RWPE1 (cell line): Measurements from ENCODE around the gene LGR6.
"Not testable (repeated sequence)": the region's sequence is repeated elsewhere in the genome, so short reads cannot be mapped to it uniquely, and the experiment has no call there.

Source experiments
- CTCF ChIA-PET: fragments of 350-600 bp; sonication (Branson Sonifier 250); formaldehyde crosslinking; extraction: SDS; loops from one replicate; lab custom pipeline; 2021; lab: Yijun Ruan, JAX
- POLR2A ChIA-PET: fragments of 400-600 bp; formaldehyde crosslinking; extraction: SDS; loops from one replicate; lab custom pipeline; 2020; ENCODE audit warnings: antibody characterized with exemption; ENCODE audit not compliant: low non-redundant PET; lab: Yijun Ruan, JAX
- DNase-seq: peaks from one replicate; pipeline ENCODE4 v3.0.0; 2012; ENCODE audit warnings: low spot score
- H3K27ac ChIP-seq: fragments of 450-650 bp; 2 replicates; pipeline ENCODE4 v1.5.1; 2017
- TF ChIP-seq, protein P1 (sequence below): fragments of 450-650 bp; conservative IDR thresholded peaks from 2 replicates; pipeline ENCODE4 v1.5.1; 2017; ENCODE audit warnings: low read depth, mild to moderate bottlenecking

The LGR6 gene

DNA sequence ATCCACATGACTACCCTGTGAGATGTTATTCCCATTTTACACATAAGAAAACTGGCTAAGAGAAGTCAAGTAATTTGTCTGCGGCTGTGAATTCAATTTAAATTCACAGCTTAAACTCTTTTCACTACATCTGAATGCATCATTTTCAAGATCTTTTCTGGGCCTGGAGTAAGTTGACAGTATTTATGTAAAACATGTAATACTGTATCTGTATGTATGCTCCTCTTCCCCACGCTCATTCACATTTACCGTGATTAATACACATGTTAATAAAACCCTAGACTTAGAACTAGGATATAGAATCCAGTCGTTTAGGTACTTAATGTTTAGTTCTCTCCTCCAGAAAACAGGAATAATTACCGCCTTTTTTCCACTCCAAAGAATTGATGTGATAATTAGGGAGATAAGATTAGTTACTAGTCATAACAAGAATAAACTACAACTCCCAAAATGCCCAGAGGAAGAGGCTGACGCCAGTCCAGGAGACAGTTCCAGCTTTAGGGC lies 154.5 kb downstream of the LGR6 start:
- H3K27ac ChIP-seq = peak overlapping the region; percentile 82
- CTCF ChIA-PET = interaction anchor here (1.0 kb wide), 2 partner anchors 153 to 163 kb away, joined by 3 to 4 read pairs; no protein-coding TSS in a partner anchor
- POLR2A ChIA-PET = interaction anchor here (0.5 to 0.6 kb wide), 2 partner anchors 13 to 204 kb away, joined by 3 to 7 read pairs; partner anchors contain the start of gene ARL8A
- TF ChIP-seq, protein P1, sequence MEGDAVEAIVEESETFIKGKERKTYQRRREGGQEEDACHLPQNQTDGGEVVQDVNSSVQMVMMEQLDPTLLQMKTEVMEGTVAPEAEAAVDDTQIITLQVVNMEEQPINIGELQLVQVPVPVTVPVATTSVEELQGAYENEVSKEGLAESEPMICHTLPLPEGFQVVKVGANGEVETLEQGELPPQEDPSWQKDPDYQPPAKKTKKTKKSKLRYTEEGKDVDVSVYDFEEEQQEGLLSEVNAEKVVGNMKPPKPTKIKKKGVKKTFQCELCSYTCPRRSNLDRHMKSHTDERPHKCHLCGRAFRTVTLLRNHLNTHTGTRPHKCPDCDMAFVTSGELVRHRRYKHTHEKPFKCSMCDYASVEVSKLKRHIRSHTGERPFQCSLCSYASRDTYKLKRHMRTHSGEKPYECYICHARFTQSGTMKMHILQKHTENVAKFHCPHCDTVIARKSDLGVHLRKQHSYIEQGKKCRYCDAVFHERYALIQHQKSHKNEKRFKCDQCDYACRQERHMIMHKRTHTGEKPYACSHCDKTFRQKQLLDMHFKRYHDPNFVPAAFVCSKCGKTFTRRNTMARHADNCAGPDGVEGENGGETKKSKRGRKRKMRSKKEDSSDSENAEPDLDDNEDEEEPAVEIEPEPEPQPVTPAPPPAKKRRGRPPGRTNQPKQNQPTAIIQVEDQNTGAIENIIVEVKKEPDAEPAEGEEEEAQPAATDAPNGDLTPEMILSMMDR = no peak
- DNase-seq = no peak

DNA sequence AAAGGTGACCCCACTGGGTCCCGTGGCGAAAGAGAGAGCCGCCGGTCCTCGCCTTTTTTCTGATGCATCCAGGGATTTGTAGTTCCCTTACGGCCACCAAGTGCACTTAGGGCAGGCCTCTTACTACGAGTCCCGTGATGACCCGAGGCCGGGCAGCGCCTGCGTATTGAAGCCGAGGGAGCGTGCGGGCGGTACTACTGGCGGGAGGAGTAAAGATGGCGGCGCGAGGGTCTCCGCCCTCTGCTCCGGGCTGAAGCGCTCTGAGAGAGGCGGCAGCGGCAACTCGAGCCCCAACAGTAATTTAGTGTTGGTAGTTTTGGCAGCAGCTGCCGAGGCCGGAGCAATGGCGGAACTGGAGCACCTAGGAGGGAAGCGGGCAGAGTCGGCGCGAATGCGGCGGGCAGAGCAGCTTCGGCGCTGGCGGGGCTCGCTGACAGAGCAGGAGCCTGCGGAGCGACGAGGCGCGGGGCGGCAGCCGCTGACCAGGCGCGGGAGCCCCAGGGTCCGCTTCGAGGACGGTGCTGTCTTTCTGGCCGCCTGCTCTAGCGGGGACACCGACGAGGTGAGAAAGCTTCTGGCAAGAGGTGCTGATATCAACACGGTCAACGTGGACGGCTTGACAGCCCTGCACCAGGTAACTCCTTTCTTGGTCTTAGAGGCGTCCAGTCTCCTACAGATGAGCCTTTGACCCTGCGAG lies 155.1 kb downstream of the LGR6 start, which contains the start of gene PPP1R12B:
PPP1R12B (plus strand) TSS at position 191 of the 697 bp plus-strand sequence; CDS start at position 344, 153 bp downstream.
- CTCF ChIA-PET = interaction anchor here (0.6 to 1.1 kb wide), 4 partner anchors 11 to 251 kb away, joined by 3 to 4 read pairs (median 4); no protein-coding TSS in a partner anchor
- H3K27ac ChIP-seq = peak within 1 kb of the TSS; percentile 82
- POLR2A ChIA-PET = interaction anchor here (0.5 to 0.6 kb wide), 2 partner anchors 12 to 204 kb away, joined by 3 to 7 read pairs; partner anchors contain the start of gene ARL8A
- DNase-seq = peak; percentile 97
- TF ChIP-seq, protein P1 = no peak

DNA sequence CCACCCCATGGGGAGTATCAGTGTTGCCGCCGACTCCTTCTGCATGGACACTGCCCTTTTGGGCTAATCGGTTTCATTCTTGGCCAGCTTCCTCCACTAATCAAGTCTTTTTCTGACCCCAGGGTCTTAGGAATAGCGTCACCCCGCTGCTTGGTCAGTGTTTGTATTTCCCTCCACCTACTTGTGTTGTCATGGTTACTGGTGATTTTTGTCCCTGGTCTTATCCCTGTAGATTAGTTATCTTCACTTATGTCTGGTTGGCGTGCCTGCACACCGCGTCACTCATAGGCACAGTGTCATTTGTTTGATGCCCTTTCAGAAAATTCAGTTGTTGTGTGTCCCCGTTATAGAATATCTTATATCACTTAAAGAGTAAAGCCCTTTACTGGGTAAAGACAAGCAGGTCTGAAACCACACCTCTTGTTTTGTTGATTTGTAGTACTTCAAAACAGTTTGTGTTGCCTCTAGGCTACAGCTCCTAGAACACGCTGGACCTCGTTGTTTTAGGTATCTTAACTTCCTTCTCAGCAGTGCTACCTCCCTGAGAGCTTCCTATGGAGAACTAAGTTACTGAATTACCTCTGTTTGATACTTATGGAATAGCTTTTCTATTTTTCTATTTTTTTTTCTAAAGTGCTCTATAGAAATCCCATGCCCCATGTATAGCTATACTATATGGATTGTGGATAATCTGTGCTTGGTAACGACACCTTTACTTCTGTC lies 155.8 kb downstream of the LGR6 start:
- ChIA-PET CTCF (interaction anchor here (0.6 to 1.1 kb wide), 5 partner anchors 11 to 251 kb away, joined by 3 to 4 read pairs (median 3); no protein-coding TSS in a partner anchor), POLR2A (interaction anchor here (0.6 kb wide), 1 partner anchor 41 kb away, joined by 6 read pairs; no protein-coding TSS in a partner anchor)
- no peak for DNase-seq
- H3K27ac ChIP-seq = peak overlapping the region; percentile 82
- TF ChIP-seq, protein P1 = no peak

DNA sequence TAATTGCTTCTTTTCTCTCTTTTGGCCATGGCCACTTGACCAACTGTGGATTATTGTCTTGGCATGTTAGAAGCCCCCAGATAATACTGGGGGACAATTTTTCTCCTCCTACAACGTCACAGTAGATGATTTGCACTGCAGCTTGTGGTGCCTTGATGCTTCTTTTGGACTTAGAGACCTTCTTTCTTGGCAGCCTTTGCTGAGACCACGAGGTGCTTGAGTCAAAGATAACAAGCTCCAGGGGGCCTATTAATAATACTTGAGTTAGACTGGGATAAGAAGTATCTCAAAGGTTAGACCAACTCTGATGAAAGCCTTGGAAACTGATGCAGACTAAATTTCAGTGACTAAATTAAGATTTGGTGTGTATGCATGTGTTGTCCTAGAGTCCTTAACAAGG lies 158.1 kb downstream of the LGR6 start:
- TF ChIP-seq, protein P1 = no peak
- POLR2A ChIA-PET = no interaction called here
- DNase-seq = no peak
- no peak overlapping the region for H3K27ac ChIP-seq
- CTCF ChIA-PET = interaction anchor here (0.6 kb wide), 1 partner anchor 605 kb away, joined by 4 read pairs; no protein-coding TSS in a partner anchor

DNA sequence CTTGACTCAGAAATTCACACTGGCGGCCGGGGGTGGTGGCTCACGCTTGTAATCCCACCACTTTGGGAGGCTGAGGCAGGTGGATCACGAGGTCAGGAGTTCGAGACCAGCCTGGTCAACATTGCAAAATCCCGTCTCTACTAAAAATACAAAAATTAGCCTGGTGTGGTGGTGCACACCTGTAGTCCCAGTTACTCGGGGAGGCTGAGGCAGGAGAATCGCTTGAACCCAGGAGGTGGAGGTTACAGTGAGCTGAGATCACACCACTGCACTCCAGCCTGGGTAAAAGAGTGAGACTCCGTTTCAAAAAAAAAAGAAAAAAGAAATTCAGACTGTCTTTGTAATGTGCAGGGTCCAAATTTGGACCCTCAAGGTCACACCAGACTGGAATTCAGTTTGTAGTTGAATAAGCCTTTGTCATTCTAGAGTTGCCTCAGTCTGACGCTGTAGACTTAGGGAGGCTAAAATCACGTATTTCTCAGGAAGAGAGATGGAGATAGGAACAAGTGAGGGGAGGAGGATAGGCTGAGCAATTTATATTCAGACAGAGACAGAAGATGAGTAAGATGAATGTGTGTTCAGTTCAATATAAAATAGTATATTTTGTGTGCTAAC lies 159.1 kb downstream of the LGR6 start:
- POLR2A ChIA-PET, DNase-seq, H3K27ac ChIP-seq: not testable (repeated sequence)
- CTCF ChIA-PET = interaction anchor here (0.6 to 1.3 kb wide), 4 partner anchors 24 to 367 kb away, joined by 3 to 6 read pairs (median 4); no protein-coding TSS in a partner anchor

DNA sequence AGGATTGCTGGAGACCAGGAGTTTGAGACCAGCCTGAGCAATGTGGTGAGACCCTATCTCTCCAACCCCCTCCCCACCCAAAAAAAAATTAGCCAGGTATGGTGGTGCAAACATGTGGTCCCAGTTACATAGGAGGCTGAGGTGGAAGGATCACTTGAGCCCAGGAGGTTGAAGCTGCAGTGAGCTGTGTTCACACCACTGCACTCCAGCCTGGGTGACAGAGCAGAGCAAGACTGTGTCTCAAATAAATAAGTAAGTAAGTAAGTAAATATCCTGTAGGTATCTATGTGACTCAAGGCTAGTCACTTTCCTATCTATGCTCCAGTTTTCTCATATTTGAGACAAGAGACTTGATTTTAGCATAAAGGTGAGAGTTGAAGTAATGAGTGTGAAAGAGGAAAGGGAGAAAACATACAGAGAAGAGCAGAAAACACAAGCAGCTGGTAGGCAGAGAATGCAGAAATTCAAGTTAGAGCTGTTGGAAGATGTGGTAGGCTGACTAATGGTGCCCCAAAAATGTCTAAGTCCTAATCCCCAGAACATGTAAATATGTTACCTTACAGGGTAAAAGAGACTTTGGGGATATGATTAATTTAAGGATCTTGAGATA lies 162.4 kb downstream of the LGR6 start:
- ChIA-PET CTCF (interaction anchor here (0.6 kb wide), 3 partner anchors 10 to 434 kb away, joined by 3 to 8 read pairs (median 6); no protein-coding TSS in a partner anchor), POLR2A (no interaction called here)
- no peak overlapping the region for H3K27ac ChIP-seq
- DNase-seq = no peak
- TF ChIP-seq, protein P1 = no peak
